PC-9 (cell line): ENCODE data around the gene TDP1. TPM values are rescaled to one million over a fixed set of nuclear protein-coding genes. Genes with fewer than 3 reads are reported as not detected.

Experiments
- BruUV-seq: library from RNA; stranded (reverse); fragments of 400-500 nt; replicated peaks from 2 replicates; lab custom pipeline; 2021; lab: Mats Ljungman, UMichigan
- CTCF ChIA-PET: fragments of 300-600 bp; sonication (Branson Sonifier 250); formaldehyde crosslinking; loops from one replicate; lab custom pipeline; 2022; ENCODE audit warnings: antibody characterized with exemption; lab: Charles Lee
- POLR2A ChIA-PET: fragments of 300-600 bp; sonication (Branson Sonifier 250); formaldehyde crosslinking; loops from one replicate; lab custom pipeline; 2022; ENCODE audit warnings: antibody characterized with exemption; ENCODE audit not compliant: unreplicated experiment; lab: Charles Lee
- DNase-seq, 2 experiments: peaks; one replicate each; pipeline versions ENCODE4 v3.0.0 to v3.0.0-alpha.2; 2015 to 2022; ENCODE audit warnings: mixed read lengths in 1 of 2
- H2AFZ ChIP-seq: fragments of 200-600 bp; sonication (generic); 2 replicates; pipeline ENCODE4 v1.8.1; 2017; ENCODE audit warnings: antibody characterized with exemption
- H3F3A ChIP-seq: fragments of 200-600 bp; sonication (generic); 2 replicates; pipeline ENCODE4 v1.8.1; 2017; ENCODE audit warnings: antibody characterized with exemption, mild to moderate bottlenecking, low read depth; ENCODE audit not compliant: insufficient read depth
- H3K27ac ChIP-seq: fragments of 200-600 bp; sonication (generic); 2 replicates; pipeline ENCODE4 v1.6.1; 2016; ENCODE audit warnings: mixed run types
- H3K27me3 ChIP-seq: fragments of 200-600 bp; sonication (generic); 2 replicates; pipeline ENCODE4 v1.6.1; 2016; ENCODE audit warnings: low read depth, mixed run types; ENCODE audit not compliant: insufficient read depth
- H3K36me3 ChIP-seq: fragments of 200-600 bp; sonication (generic); 2 replicates; pipeline ENCODE4 v1.6.1; 2016; ENCODE audit warnings: low read depth, mixed run types
- H3K4me1 ChIP-seq: fragments of 200-600 bp; sonication (generic); replicated peaks from 2 replicates; pipeline ENCODE4 v1.6.1; 2016; ENCODE audit warnings: mixed run types; ENCODE audit not compliant: insufficient read depth
- H3K4me2 ChIP-seq: fragments of 200-600 bp; sonication (generic); 2 replicates; pipeline ENCODE4 v1.6.1; 2017; ENCODE audit warnings: mixed run types
- H3K4me3 ChIP-seq: fragments of 200-600 bp; sonication (generic); 2 replicates; pipeline ENCODE4 v1.6.1; 2016; ENCODE audit warnings: mixed run types
- H3K79me2 ChIP-seq: fragments of 200-600 bp; sonication (generic); 2 replicates; pipeline ENCODE4 v1.6.1; 2017; ENCODE audit warnings: low read depth, mixed run types
- H3K9me2 ChIP-seq: fragments of 200-600 bp; sonication (generic); 2 replicates; pipeline ENCODE4 v1.8.1; 2017; ENCODE audit warnings: mild to moderate bottlenecking; ENCODE audit not compliant: insufficient read depth
- H3K9me3 ChIP-seq: fragments of 200-600 bp; sonication (generic); 2 replicates; pipeline ENCODE4 v1.8.1; 2016; ENCODE audit warnings: low read depth; ENCODE audit not compliant: insufficient read depth
- H4K20me1 ChIP-seq: fragments of 200-600 bp; sonication (generic); 2 replicates; pipeline ENCODE4 v1.8.1; 2017; ENCODE audit not compliant: insufficient read depth
- CTCF ChIP-seq: fragments of 200-600 bp; sonication (generic); conservative IDR thresholded peaks from 2 replicates; pipeline ENCODE4 v1.6.1; 2017; ENCODE audit warnings: mixed run types, antibody characterized with exemption, mild to moderate bottlenecking, moderate library complexity
- EZH2 ChIP-seq: fragments of 200-600 bp; sonication (generic); IDR thresholded peaks from 2 replicates; pipeline ENCODE4 v1.8.0; 2017; ENCODE audit warnings: antibody characterized with exemption, low read depth
- intact Hi-C: fragments of 100-400 bp; cut with micrococcal nuclease; formaldehyde crosslinking; loops from one replicate; pipeline ENCODE4 v1.10.0; 2022; ENCODE audit not compliant: unreplicated experiment
- total RNA-seq: library from RNA; stranded (reverse); gene quantifications from 2 replicates; pipeline ENCODE4 v1.2.3, GENCODE V29; 2021

TDP1 gene
- total RNA-seq, 1 experiment from 2014 or later = 12.8 TPM

GRCh38 chr14:89915114-89915878 lies 40.4 kb upstream of the TDP1 start:
- Histone ChIP-seq H4K20me1 (no peaks in the 10 kb centered on the region), H3K9me3 (no peaks in the 10 kb centered on the region), H3K27ac (no peak overlapping the region), H3K4me1 (0 out of 2 replicates have a peak, but pooled peaks cover 4% of the 10 kb centered on the region), H3K36me3 (no peaks in the 10 kb centered on the region), H3K9me2 (no peaks in the 10 kb centered on the region), H3K4me3 (no peak overlapping the region), H2AFZ (no peak overlapping the region), H3F3A (no peaks in the 10 kb centered on the region), H3K79me2 (no peaks in the 10 kb centered on the region), H3K27me3 (no peaks in the 10 kb centered on the region), H3K4me2 (no peak overlapping the region)
- ChIA-PET POLR2A (no interaction called here), CTCF (no interaction called here)
- intact Hi-C loops = loop anchor here (2.0 kb wide), 1 partner anchor 876 kb away; no protein-coding TSS in a partner anchor
- BruUV-seq = no TSS peak
- peak; percentile 14 to 43 for DNase-seq
- TF ChIP-seq CTCF = peak; percentile 86
- TF ChIP-seq EZH2 = no peak

GRCh38 chr14:89918721-89919120 lies 37.0 kb upstream of the TDP1 start:
- no peaks in the 10 kb centered on the region for H3K79me2 ChIP-seq
- no peaks in the 10 kb centered on the region for H3K27me3 ChIP-seq
- H3K9me2 ChIP-seq = no peaks in the 10 kb centered on the region
- DNase-seq = no peak
- no peaks in the 10 kb centered on the region for H4K20me1 ChIP-seq
- ChIA-PET CTCF (no interaction called here), POLR2A (no interaction called here)
- no peaks in the 10 kb centered on the region for H3F3A ChIP-seq
- no peak overlapping the region for H3K27ac ChIP-seq
- H3K4me2 ChIP-seq = no peak overlapping the region
- no peak overlapping the region for H3K4me3 ChIP-seq
- no peaks in the 10 kb centered on the region for H3K36me3 ChIP-seq
- no peak overlapping the region for H2AFZ ChIP-seq
- no TSS peak for BruUV-seq
- intact Hi-C loops = no loop called here
- no peaks in the 10 kb centered on the region for H3K9me3 ChIP-seq
- TF ChIP-seq CTCF (no peak), EZH2 (no peak)
- H3K4me1 ChIP-seq = no peaks in the 10 kb centered on the region

GRCh38 chr14:89920056-89920455 lies 35.7 kb upstream of the TDP1 start:
- H2AFZ ChIP-seq = no peak overlapping the region
- no peaks in the 10 kb centered on the region for H3K79me2 ChIP-seq
- no peaks in the 10 kb centered on the region for H4K20me1 ChIP-seq
- no peaks in the 10 kb centered on the region for H3K4me1 ChIP-seq
- no peaks in the 10 kb centered on the region for H3F3A ChIP-seq
- H3K4me2 ChIP-seq = no peak overlapping the region
- POLR2A ChIA-PET = no interaction called here
- CTCF ChIA-PET = no interaction called here
- no peaks in the 10 kb centered on the region for H3K9me3 ChIP-seq
- no peak overlapping the region for H3K4me3 ChIP-seq
- H3K27ac ChIP-seq = no peak overlapping the region
- no peak for DNase-seq
- TF ChIP-seq EZH2 (no peak), CTCF (no peak)
- H3K9me2 ChIP-seq = no peaks in the 10 kb centered on the region
- H3K36me3 ChIP-seq = no peaks in the 10 kb centered on the region
- no TSS peak for BruUV-seq
- no peaks in the 10 kb centered on the region for H3K27me3 ChIP-seq
- intact Hi-C loops = no loop called here
